ENCODE results near the gene KCNMB2.

DNA sequence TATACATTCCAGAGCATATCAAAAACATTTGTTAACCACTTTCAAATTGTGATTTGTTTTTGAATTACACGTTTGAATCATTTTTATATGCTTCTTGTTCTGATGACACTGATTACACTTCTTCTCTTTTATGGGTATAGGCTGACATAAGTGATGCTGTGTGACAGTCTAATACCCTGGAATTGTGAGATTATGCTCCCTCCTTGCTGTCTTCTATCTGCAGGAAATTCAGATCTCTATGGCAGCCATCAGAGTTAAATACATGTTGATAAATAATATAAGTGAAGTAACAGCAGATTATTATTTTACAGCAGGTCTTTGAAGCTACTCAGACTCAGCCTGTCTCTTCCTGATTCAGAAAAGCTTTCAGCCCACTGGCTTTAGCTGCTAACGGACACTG, 286.5 kb downstream of the KCNMB2 start:
- TF ChIP-seq, protein P1, sequence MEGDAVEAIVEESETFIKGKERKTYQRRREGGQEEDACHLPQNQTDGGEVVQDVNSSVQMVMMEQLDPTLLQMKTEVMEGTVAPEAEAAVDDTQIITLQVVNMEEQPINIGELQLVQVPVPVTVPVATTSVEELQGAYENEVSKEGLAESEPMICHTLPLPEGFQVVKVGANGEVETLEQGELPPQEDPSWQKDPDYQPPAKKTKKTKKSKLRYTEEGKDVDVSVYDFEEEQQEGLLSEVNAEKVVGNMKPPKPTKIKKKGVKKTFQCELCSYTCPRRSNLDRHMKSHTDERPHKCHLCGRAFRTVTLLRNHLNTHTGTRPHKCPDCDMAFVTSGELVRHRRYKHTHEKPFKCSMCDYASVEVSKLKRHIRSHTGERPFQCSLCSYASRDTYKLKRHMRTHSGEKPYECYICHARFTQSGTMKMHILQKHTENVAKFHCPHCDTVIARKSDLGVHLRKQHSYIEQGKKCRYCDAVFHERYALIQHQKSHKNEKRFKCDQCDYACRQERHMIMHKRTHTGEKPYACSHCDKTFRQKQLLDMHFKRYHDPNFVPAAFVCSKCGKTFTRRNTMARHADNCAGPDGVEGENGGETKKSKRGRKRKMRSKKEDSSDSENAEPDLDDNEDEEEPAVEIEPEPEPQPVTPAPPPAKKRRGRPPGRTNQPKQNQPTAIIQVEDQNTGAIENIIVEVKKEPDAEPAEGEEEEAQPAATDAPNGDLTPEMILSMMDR (IDR thresholded peaks at IDR 0.05), result no peak
- no peak for TF ChIP-seq ZFX (IDR thresholded peaks at IDR 0.05; ENCODE audit: borderline replicate concordance)

All from 22Rv1 (cell line).